Measurements from ENCODE around the gene MXRA8.
"Not testable (repeated sequence)": the region's sequence is repeated elsewhere in the genome, so short reads cannot be mapped to it uniquely, and the experiment has no call there.

MXRA8 gene

GRCh38 chr1:1371746-1372711 is 13.7 kb upstream of the MXRA8 start:
- H3K4me3 ChIP-seq (replicated peaks in 1 of 2; ENCODE audit: low read depth in 2 of 2, low read length in 2 of 2), result no peak overlapping the region
- peak; percentile 98 for TF ChIP-seq CTCF (IDR thresholded peaks at IDR 0.05; ENCODE audit: low read depth, low read length)
- peak; percentile 60 to 63 for DNase-seq (ENCODE audit: low read depth in 2 of 2)

- H3K4me3 ChIP-seq (replicated peaks in 1 of 2; ENCODE audit: low read depth in 2 of 2, low read length in 2 of 2), result no peak overlapping the region
- no peak for TF ChIP-seq CTCF (IDR thresholded peaks at IDR 0.05; ENCODE audit: low read depth, low read length)
- DNase-seq (ENCODE audit: low read depth in 2 of 2), result no peak
These were observed 13.0 kb upstream of the MXRA8 start for GRCh38 chr1:1371364-1371745.

GRCh38 chr1:1370771-1371300 is 12.5 kb upstream of the MXRA8 start:
- TF ChIP-seq CTCF (IDR thresholded peaks at IDR 0.05; ENCODE audit: low read depth, low read length), result no peak
- DNase-seq (ENCODE audit: low read depth in 2 of 2), result no peak
- H3K4me3 ChIP-seq (replicated peaks in 1 of 2; ENCODE audit: low read depth in 2 of 2, low read length in 2 of 2), result no peak overlapping the region

GRCh38 chr1:1370094-1370493 is 11.7 kb upstream of the MXRA8 start:
- not testable (repeated sequence) for DNase-seq (ENCODE audit: low read depth in 2 of 2); H3K4me3 ChIP-seq (replicated peaks in 1 of 2; ENCODE audit: low read depth in 2 of 2, low read length in 2 of 2)

- no peak for DNase-seq (ENCODE audit: low read depth in 2 of 2)
These were observed 9.0 kb upstream of the MXRA8 start for GRCh38 chr1:1367315-1367714.

GRCh38 chr1:1366699-1367066 is 8.3 kb upstream of the MXRA8 start:
- no peak for TF ChIP-seq CTCF (IDR thresholded peaks at IDR 0.05; ENCODE audit: low read depth, low read length)
- no peak for DNase-seq (ENCODE audit: low read depth in 2 of 2)
- no peak overlapping the region for H3K4me3 ChIP-seq (replicated peaks in 1 of 2; ENCODE audit: low read depth in 2 of 2, low read length in 2 of 2)

More at GRCh38 chr1:1367315-1367714, 9.0 kb upstream of the MXRA8 start:
- TF ChIP-seq CTCF (IDR thresholded peaks at IDR 0.05; ENCODE audit: low read depth, low read length), result no peak
- H3K4me3 ChIP-seq (replicated peaks in 1 of 2; ENCODE audit: low read depth in 2 of 2, low read length in 2 of 2), result no peak overlapping the region

- DNase-seq (ENCODE audit: low read depth in 2 of 2), result no peak
- H3K4me3 ChIP-seq (replicated peaks in 1 of 2; ENCODE audit: low read depth in 2 of 2, low read length in 2 of 2), result no peak overlapping the region
- no peak for TF ChIP-seq CTCF (IDR thresholded peaks at IDR 0.05; ENCODE audit: low read depth, low read length)
These were observed 7.7 kb upstream of the MXRA8 start for GRCh38 chr1:1365875-1366698.

All from cardiac fibroblast (primary cell).